NCI-H1105 (cell line): ENCODE data around the gene SNAPC4.
"Not testable (repeated sequence)": the region's sequence is repeated elsewhere in the genome, so short reads cannot be mapped to it uniquely, and the experiment has no call there.

Experiments used
- DNase-seq: peaks from one replicate; lab custom pipeline; 2025; lab: John Stamatoyannopoulos, UW

SNAPC4 gene

GRCh38 chr9:136432591-136432990 is 32.6 kb upstream of the SNAPC4 start:
- no peak for DNase-seq

GRCh38 chr9:136431782-136432350 is 31.9 kb upstream of the SNAPC4 start:
- no peak for DNase-seq

- no peak for DNase-seq
Measured at GRCh38 chr9:136430588-136431234, 30.7 kb upstream of the SNAPC4 start.

GRCh38 chr9:136429683-136430491 is 29.9 kb upstream of the SNAPC4 start:
- no peak for DNase-seq

- no peak for DNase-seq
Measured at GRCh38 chr9:136429075-136429628, 29.2 kb upstream of the SNAPC4 start.

GRCh38 chr9:136426787-136427186 is 26.8 kb upstream of the SNAPC4 start:
- no peak for DNase-seq

GRCh38 chr9:136425367-136425766 is 25.4 kb upstream of the SNAPC4 start:
- not testable (repeated sequence) for DNase-seq

- DNase-seq: no peak
Measured at GRCh38 chr9:136424750-136425362, 24.9 kb upstream of the SNAPC4 start.

- DNase-seq: no peak
Measured at GRCh38 chr9:136423432-136424146, 23.6 kb upstream of the SNAPC4 start.

- no peak for DNase-seq
Measured at GRCh38 chr9:136422876-136423275, 22.9 kb upstream of the SNAPC4 start.

- no peak for DNase-seq
Measured at GRCh38 chr9:136421791-136422190, 21.8 kb upstream of the SNAPC4 start.

- no peak for DNase-seq
Measured at GRCh38 chr9:136419092-136419420, 19.1 kb upstream of the SNAPC4 start.

- no peak for DNase-seq
Measured at GRCh38 chr9:136418182-136419091, 18.5 kb upstream of the SNAPC4 start.

- no peak for DNase-seq
Measured at GRCh38 chr9:136416914-136417313, 16.9 kb upstream of the SNAPC4 start.

- DNase-seq: no peak
Measured at GRCh38 chr9:136416427-136416826, 16.5 kb upstream of the SNAPC4 start.

- DNase-seq: no peak
Measured at GRCh38 chr9:136412962-136413361, 13.0 kb upstream of the SNAPC4 start.

- DNase-seq: no peak
Measured at GRCh38 chr9:136411378-136411777, 11.4 kb upstream of the SNAPC4 start.

GRCh38 chr9:136410500-136411287 is 10.7 kb upstream of the SNAPC4 start, which contains the start of the genes ENTR1 and PMPCA:
Gene ENTR1, minus strand, starts transcription at chr9:136410614. Its CDS starts 217 bp downstream, at chr9:136410397.
Gene PMPCA, plus strand, starts transcription at chr9:136410658. Its CDS starts 11 bp downstream, at chr9:136410669.
- peak; percentile 75 for DNase-seq

- DNase-seq: peak; percentile 9
Measured at GRCh38 chr9:136409557-136410455, 9.8 kb upstream of the SNAPC4 start.
